Parathyroid adenoma (tissue), 2 donors: ENCODE results near the gene TFE3.
"Not testable (repeated sequence)": the region's sequence is repeated elsewhere in the genome, so short reads cannot be mapped to it uniquely, and the experiment has no call there.

Experiments used
- H2AFZ ChIP-seq: fragments of 300-600 bp; sonication (generic); one replicate; pipeline ENCODE4 v1.7.0; 2017; ENCODE audit warnings: antibody characterized with exemption, mild to moderate bottlenecking
- H3K27ac ChIP-seq: fragments of 300-600 bp; sonication (generic); one replicate; pipeline ENCODE4 v1.7.0; 2017
- H3K27me3 ChIP-seq: fragments of 300-600 bp; sonication (generic); one replicate; pipeline ENCODE4 v1.7.0; 2017; ENCODE audit warnings: low read length; ENCODE audit not compliant: control insufficient read depth, insufficient read depth
- H3K36me3 ChIP-seq: fragments of 300-600 bp; sonication (generic); one replicate; pipeline ENCODE4 v1.7.0; 2017; ENCODE audit warnings: low read length; ENCODE audit not compliant: control insufficient read depth, insufficient read depth
- H3K4me1 ChIP-seq: fragments of 300-600 bp; sonication (generic); one replicate; pipeline ENCODE4 v1.7.0; 2017; ENCODE audit warnings: control low read depth
- H3K4me2 ChIP-seq: fragments of 300-600 bp; sonication (generic); one replicate; pipeline ENCODE4 v1.7.0; 2017; ENCODE audit warnings: low read length
- H3K4me3 ChIP-seq: fragments of 300-600 bp; sonication (generic); one replicate; pipeline ENCODE4 v1.7.0; 2017; ENCODE audit warnings: low read depth, low read length
- H3K79me2 ChIP-seq: fragments of 300-600 bp; sonication (generic); one replicate; pipeline ENCODE4 v1.7.0; 2017; ENCODE audit warnings: control low read depth
- H3K9ac ChIP-seq: fragments of 300-600 bp; sonication (generic); one replicate; pipeline ENCODE4 v1.7.0; 2017; ENCODE audit warnings: mild to moderate bottlenecking
- H3K9me3 ChIP-seq: fragments of 300-600 bp; sonication (generic); one replicate; pipeline ENCODE4 v1.7.0; 2017; ENCODE audit warnings: low read length; ENCODE audit not compliant: control insufficient read depth
- TF ChIP-seq, protein P1 (sequence below): fragments of 300-600 bp; sonication (generic); IDR thresholded peaks from one replicate; pipeline ENCODE4 v1.7.0; 2017; ENCODE audit warnings: antibody characterized with exemption, mild to moderate bottlenecking
- donor health status: primary hyperparathyroidism.

Gene TFE3

GRCh38 chrX:48992341-48992740 lies 50.8 kb downstream of the TFE3 start:
- Histone ChIP-seq H3K36me3 (no peaks in the 10 kb centered on the region), H3K9ac (no peak overlapping the region), H3K4me2 (no peak overlapping the region), H3K79me2 (no peaks in the 10 kb centered on the region), H3K27me3 (no peaks in the 10 kb centered on the region), H2AFZ (no peak overlapping the region), H3K27ac (no peak overlapping the region), H3K9me3 (no peaks in the 10 kb centered on the region), H3K4me1 (no peaks in the 10 kb centered on the region), H3K4me3 (no peak overlapping the region)
- TF ChIP-seq, protein P1, sequence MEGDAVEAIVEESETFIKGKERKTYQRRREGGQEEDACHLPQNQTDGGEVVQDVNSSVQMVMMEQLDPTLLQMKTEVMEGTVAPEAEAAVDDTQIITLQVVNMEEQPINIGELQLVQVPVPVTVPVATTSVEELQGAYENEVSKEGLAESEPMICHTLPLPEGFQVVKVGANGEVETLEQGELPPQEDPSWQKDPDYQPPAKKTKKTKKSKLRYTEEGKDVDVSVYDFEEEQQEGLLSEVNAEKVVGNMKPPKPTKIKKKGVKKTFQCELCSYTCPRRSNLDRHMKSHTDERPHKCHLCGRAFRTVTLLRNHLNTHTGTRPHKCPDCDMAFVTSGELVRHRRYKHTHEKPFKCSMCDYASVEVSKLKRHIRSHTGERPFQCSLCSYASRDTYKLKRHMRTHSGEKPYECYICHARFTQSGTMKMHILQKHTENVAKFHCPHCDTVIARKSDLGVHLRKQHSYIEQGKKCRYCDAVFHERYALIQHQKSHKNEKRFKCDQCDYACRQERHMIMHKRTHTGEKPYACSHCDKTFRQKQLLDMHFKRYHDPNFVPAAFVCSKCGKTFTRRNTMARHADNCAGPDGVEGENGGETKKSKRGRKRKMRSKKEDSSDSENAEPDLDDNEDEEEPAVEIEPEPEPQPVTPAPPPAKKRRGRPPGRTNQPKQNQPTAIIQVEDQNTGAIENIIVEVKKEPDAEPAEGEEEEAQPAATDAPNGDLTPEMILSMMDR, result no peak

DNA sequence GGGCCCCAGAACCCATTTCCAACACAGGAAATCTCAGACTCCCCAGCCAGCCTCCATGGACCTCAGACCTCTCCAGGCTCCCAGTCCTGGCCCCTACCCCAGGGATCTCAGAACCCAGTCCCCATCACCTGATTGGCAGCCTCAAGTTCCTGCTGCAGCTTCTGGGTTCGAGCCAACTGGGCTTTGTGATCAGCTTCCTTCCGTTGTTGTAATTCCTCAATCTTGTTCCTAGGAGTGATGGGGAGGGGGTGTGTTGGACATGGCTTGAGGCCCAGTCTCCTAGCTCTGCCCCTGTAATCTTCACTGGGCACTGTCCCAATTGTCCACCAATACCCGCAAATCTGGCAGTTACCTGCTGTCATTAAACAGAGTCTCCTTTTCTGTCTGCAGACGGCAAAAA lies 53.7 kb downstream of the TFE3 start:
- no peaks in the 10 kb centered on the region for H3K4me1 ChIP-seq
- no peak overlapping the region for H3K4me2 ChIP-seq
- H3K27me3 ChIP-seq, result no peaks in the 10 kb centered on the region
- H3K4me3 ChIP-seq, result no peak overlapping the region
- H3K9me3 ChIP-seq, result no peaks in the 10 kb centered on the region
- H2AFZ ChIP-seq, result no peak overlapping the region
- no peak overlapping the region for H3K9ac ChIP-seq
- H3K36me3 ChIP-seq, result no peaks in the 10 kb centered on the region
- no peak overlapping the region for H3K27ac ChIP-seq
- no peaks in the 10 kb centered on the region for H3K79me2 ChIP-seq
- TF ChIP-seq, protein P1, result no peak

DNA sequence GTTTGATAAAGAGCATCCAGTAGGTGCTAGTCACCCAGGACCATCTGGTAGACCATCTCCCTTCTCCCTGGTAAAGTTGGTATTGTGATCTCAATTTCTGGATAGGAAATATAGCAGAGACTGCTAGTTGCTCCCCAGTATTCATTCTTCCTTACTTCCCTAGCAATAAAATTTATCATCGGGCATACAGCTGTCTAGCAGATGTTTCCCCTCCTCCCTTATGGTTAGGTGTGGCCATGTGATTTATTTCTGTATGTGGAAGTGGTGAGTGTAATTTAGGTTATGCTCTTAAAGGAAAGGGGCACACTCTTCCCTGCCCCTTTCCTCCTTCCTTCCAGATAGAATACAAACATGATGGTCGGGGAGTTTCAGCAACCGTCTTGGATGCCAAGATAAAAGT lies 59.3 kb downstream of the TFE3 start:
- TF ChIP-seq, protein P1, result no peak
- Histone ChIP-seq H3K9ac (no peak overlapping the region), H3K9me3 (no peaks in the 10 kb centered on the region), H3K36me3 (no peaks in the 10 kb centered on the region), H3K27ac (no peak overlapping the region), H3K79me2 (no peaks in the 10 kb centered on the region), H3K4me2 (no peak overlapping the region), H2AFZ (no peak overlapping the region), H3K4me1 (no peaks in the 10 kb centered on the region), H3K4me3 (no peak overlapping the region), H3K27me3 (no peaks in the 10 kb centered on the region)

GRCh38 chrX:48983081-48983480 lies 60.1 kb downstream of the TFE3 start:
- Histone ChIP-seq H3K9ac (no peak overlapping the region), H2AFZ (no peak overlapping the region), H3K27me3 (no peaks in the 10 kb centered on the region), H3K9me3 (no peaks in the 10 kb centered on the region), H3K27ac (no peak overlapping the region), H3K79me2 (no peaks in the 10 kb centered on the region), H3K4me3 (no peak overlapping the region), H3K36me3 (no peaks in the 10 kb centered on the region), H3K4me1 (no peaks in the 10 kb centered on the region), H3K4me2 (no peak overlapping the region)
- TF ChIP-seq, protein P1, result no peak

DNA sequence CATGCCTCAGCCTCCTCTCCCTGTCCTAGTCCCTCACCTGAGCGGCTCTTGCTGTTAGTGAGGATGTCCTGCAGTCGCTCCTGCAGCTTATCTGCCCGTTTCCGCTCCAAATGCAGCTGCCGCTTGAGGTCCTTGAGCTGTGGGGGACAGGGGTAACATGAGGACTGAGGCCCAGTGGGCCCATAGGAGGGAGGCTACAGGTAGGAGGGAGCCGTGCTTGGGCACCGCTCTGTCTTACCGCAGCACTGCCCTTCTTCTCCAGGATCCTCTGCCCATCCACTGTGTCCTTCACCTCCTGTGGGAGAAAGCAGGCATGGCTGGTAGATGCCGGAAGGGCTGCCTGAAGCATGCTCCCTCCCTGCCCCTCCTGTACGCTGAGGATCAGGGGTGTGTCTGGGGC lies 62.0 kb downstream of the TFE3 start:
- H3K36me3 ChIP-seq, result no peaks in the 10 kb centered on the region

DNA sequence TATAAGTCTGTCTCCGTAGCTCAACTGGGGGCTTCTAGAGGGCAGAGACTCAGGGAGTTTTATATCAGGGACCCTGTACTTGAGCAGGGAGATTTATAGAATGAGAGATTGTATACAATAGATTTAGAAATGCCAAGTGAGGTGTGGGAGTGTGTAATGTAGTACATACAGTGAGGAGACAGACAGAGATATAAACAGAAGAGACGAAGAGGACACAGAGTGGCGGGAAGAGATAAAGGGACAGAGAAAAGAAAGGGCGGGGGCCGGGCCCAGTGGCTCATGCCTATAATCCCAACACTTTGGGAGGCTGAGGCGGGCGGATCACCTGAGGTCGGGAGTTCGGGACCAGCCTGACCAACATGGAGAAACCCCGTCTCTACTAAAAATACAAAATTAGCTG lies 62.8 kb downstream of the TFE3 start:
- not testable (repeated sequence) for H3K27me3 ChIP-seq, H3K4me1 ChIP-seq, H3K27ac ChIP-seq, H2AFZ ChIP-seq, H3K4me3 ChIP-seq, H3K9ac ChIP-seq, H3K36me3 ChIP-seq, H3K79me2 ChIP-seq, H3K4me2 ChIP-seq, H3K9me3 ChIP-seq

More for the DNA sequence above, 62.0 kb downstream of the TFE3 start:
- Histone ChIP-seq H3K27me3 (no peaks in the 10 kb centered on the region), H3K27ac (no peak overlapping the region), H3K9me3 (no peaks in the 10 kb centered on the region), H3K4me2 (no peak overlapping the region), H3K4me1 (no peaks in the 10 kb centered on the region), H3K4me3 (no peak overlapping the region), H3K9ac (no peak overlapping the region), H2AFZ (no peak overlapping the region), H3K79me2 (no peaks in the 10 kb centered on the region)
- TF ChIP-seq, protein P1, result no peak
